ENCODE data around the gene FBXW8. TPM values are rescaled to one million over a fixed set of nuclear protein-coding genes. Genes with fewer than 3 reads are reported as not detected.
A peak's percentile ranks its signal among the peaks of the same experiment; 100 is the strongest.

Gene FBXW8
- total RNA-seq, 1 donor from 2014 or later: 32.1 TPM

DNA sequence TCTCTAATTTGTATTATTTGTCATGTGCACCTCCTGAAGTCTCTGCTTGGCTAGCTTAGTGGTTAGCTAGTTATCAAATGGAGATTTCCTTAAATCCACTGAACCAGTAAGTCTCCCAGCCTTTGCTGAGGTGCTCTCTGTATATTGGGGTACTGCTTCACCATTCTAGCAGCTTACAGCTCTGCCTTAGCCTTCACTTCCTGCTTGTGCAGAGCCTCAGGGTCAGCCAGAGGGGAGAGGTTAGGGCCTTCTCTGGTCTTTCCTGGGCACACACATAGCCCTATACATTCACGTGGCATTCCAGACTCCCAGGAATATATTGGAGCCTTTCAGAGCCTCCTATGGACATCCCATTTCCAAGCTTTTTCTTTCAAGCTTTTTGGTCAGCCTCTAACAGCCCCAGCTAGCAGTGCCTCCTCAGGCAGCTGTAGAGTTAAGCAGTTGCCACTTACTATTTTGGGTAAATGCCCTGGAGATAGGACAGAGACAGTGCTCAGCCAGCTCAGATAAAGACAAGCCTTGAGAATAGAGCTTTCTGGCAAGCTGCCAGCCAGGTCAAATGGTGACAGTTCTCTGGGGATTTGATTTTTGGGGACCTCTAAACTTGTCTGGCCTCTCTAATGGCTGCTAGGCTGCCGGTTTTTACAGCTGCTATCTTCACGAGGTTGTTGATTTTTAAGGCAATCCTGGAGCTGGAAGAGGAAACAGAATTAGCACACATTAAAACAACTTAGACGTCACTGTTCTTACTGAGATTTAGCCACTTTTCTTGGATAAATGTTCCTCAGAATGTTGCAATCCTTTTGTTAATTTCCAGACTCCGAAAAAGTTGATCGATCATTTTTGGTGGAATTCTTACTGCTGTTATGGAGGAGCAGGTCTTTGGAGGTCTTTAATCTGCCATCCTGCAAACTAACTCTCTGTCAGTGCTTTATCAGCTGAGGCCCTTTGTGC lies 32.9 kb downstream of the FBXW8 start:
- Mint-ChIP-seq H3K9me3 (ENCODE audit: unreplicated experiment) (peaks cover 5% of the 10 kb centered on the region), H3K4me3 (ENCODE audit: unreplicated experiment) (no peak overlapping the region), H3K27me3 (ENCODE audit: unreplicated experiment) (no peaks in the 10 kb centered on the region), H3K4me1 (ENCODE audit: unreplicated experiment) (peaks cover 2% of the 10 kb centered on the region), H3K36me3 (ENCODE audit: unreplicated experiment) (peaks cover 57% of the 10 kb centered on the region), H3K27ac (ENCODE audit: unreplicated experiment) (no peak overlapping the region)
- TF ChIP-seq, protein P1, sequence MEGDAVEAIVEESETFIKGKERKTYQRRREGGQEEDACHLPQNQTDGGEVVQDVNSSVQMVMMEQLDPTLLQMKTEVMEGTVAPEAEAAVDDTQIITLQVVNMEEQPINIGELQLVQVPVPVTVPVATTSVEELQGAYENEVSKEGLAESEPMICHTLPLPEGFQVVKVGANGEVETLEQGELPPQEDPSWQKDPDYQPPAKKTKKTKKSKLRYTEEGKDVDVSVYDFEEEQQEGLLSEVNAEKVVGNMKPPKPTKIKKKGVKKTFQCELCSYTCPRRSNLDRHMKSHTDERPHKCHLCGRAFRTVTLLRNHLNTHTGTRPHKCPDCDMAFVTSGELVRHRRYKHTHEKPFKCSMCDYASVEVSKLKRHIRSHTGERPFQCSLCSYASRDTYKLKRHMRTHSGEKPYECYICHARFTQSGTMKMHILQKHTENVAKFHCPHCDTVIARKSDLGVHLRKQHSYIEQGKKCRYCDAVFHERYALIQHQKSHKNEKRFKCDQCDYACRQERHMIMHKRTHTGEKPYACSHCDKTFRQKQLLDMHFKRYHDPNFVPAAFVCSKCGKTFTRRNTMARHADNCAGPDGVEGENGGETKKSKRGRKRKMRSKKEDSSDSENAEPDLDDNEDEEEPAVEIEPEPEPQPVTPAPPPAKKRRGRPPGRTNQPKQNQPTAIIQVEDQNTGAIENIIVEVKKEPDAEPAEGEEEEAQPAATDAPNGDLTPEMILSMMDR (IDR thresholded peaks at IDR 0.05): no peak
- DNase-seq (ENCODE audit: extremely low spot score, unreplicated experiment): no peak

DNA sequence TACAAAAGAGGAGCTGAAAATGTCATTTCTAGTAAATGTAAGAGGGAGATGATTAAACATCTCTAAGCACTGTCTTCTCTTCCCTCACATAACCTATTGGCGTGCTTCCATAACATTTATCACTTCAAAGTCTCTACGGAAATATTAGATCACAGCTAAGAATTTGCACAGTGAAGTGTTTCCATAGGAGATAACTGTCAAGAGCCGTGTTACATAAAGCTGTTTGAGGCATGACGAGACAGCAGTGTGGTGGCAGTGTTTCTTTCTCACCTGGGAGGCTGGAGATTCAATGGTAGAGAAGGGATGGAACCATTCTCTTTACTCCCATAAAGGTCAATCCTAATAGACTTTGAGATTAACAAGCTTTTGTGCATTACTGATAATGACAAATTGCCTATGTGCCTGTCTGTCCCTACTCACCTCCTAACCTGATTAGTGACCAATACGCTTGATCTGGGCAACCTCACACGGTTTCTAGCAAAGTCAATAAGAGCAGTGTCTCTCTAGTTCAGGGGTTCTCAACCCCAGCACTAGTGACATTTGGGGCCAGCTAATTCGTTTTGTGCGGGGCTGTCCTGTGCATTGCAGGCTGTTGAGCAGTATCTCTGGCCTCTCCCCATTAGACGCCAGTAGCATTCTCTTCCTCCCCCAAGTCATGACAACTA lies 35.3 kb downstream of the FBXW8 start:
- peaks cover 11% of the 10 kb centered on the region for H3K4me1 Mint-ChIP-seq (ENCODE audit: unreplicated experiment)
- DNase-seq (ENCODE audit: extremely low spot score, unreplicated experiment): no peak
- TF ChIP-seq, protein P1 (IDR thresholded peaks at IDR 0.05): no peak
- peaks cover 5% of the 10 kb centered on the region for H3K9me3 Mint-ChIP-seq (ENCODE audit: unreplicated experiment)
- peaks cover 65% of the 10 kb centered on the region for H3K36me3 Mint-ChIP-seq (ENCODE audit: unreplicated experiment)
- H3K27ac Mint-ChIP-seq (ENCODE audit: unreplicated experiment): no peak overlapping the region
- H3K4me3 Mint-ChIP-seq (ENCODE audit: unreplicated experiment): no peak overlapping the region
- H3K27me3 Mint-ChIP-seq (ENCODE audit: unreplicated experiment): no peaks in the 10 kb centered on the region

DNA sequence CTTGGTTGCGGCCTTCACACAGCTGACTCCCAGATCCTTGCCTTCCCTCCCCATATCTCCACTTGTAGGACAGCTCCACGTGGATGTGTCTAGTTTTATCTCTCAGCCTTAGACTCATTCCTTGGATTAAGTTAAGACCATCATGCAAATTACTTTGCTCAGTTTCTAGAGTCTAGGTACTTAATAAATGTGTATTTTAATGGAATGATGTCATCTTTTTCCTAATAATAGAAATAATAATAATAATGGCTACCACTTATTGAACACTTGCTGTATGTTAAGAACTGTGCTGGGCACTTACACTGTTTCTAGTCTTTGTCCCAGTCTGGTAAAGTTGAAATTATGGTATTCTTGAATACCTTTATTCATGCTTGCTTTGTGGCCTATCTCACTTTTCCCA lies 37.5 kb downstream of the FBXW8 start:
- DNase-seq (ENCODE audit: extremely low spot score, unreplicated experiment): no peak
- Mint-ChIP-seq H3K9me3 (ENCODE audit: unreplicated experiment) (no peaks in the 10 kb centered on the region), H3K4me1 (ENCODE audit: unreplicated experiment) (peaks cover 11% of the 10 kb centered on the region)

DNA sequence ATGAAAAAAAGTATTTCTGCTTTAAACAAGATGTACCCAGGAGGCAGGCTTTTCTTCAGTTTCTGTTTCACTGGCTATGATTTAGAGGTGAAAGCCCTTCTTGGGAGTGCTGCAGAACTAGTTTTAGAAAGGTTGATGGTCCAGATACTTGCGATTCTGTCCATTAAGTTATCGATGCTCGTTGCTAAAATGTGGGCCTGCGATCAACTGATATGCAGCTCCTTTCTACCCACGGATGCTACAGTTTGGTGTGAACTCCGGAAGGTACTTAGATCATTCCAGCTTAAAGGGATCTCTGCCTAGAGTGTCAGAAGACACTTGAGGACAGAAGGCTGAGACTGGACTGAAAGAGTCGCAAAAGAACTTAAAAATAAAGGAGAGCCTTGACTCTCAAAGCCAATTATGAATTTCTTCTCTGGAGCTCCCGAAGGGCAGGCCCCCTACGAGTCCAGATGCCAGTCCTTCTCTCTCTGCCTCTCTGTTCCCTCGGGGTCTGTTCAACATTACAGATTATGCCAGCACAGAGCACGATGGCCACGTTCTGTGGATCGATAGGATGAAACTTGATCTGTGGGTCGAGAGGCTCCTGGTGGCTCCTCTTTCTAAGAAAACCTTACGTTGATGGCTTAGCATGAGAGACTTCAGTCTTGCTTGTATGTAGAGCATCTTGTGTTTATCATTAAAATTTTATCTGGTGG lies 40.0 kb downstream of the FBXW8 start:
- Mint-ChIP-seq H3K36me3 (ENCODE audit: unreplicated experiment) (peaks cover 32% of the 10 kb centered on the region), H3K27ac (ENCODE audit: unreplicated experiment) (peak overlapping the region; percentile 20), H3K4me1 (ENCODE audit: unreplicated experiment) (peaks cover 14% of the 10 kb centered on the region), H3K27me3 (ENCODE audit: unreplicated experiment) (no peaks in the 10 kb centered on the region), H3K4me3 (ENCODE audit: unreplicated experiment) (no peak overlapping the region), H3K9me3 (ENCODE audit: unreplicated experiment) (no peaks in the 10 kb centered on the region)
- DNase-seq (ENCODE audit: extremely low spot score, unreplicated experiment): no peak
- TF ChIP-seq, protein P1 (IDR thresholded peaks at IDR 0.05): no peak

More for the DNA sequence above, 37.5 kb downstream of the FBXW8 start:
- TF ChIP-seq, protein P1 (IDR thresholded peaks at IDR 0.05): no peak
- peaks cover 49% of the 10 kb centered on the region for H3K36me3 Mint-ChIP-seq (ENCODE audit: unreplicated experiment)
- H3K4me3 Mint-ChIP-seq (ENCODE audit: unreplicated experiment): no peak overlapping the region
- no peaks in the 10 kb centered on the region for H3K27me3 Mint-ChIP-seq (ENCODE audit: unreplicated experiment)
- no peak overlapping the region for H3K27ac Mint-ChIP-seq (ENCODE audit: unreplicated experiment)
